GM19035 (cell line): ENCODE results near the gene WDR18.

Experiments used
- ATAC-seq: cut with Tn5 transposase; IDR thresholded peaks from one replicate; pipeline ENCODE4 v1.9.1; 2021; ENCODE audit not compliant: unreplicated experiment

WDR18 gene

GRCh38 chr19:1006711-1007398, 22.7 kb downstream of the WDR18 start:
- no peak for ATAC-seq

GRCh38 chr19:1007399-1008251, 23.5 kb downstream of the WDR18 start:
- ATAC-seq = no peak

- no peak for ATAC-seq
These were observed 24.3 kb downstream of the WDR18 start for GRCh38 chr19:1008268-1009040.

- ATAC-seq = no peak
These were observed 25.2 kb downstream of the WDR18 start for GRCh38 chr19:1009041-1009980.

- ATAC-seq = no peak
These were observed 25.9 kb downstream of the WDR18 start for GRCh38 chr19:1009981-1010538.

GRCh38 chr19:1010586-1011510, 26.7 kb downstream of the WDR18 start:
- no peak for ATAC-seq

GRCh38 chr19:1011831-1012333, 27.7 kb downstream of the WDR18 start:
- ATAC-seq = no peak

GRCh38 chr19:1012334-1012733, 28.2 kb downstream of the WDR18 start:
- no peak for ATAC-seq

GRCh38 chr19:1013218-1013617, 29.1 kb downstream of the WDR18 start:
- no peak for ATAC-seq

GRCh38 chr19:1014161-1015060, 30.3 kb downstream of the WDR18 start:
- ATAC-seq = no peak

- ATAC-seq = no peak
These were observed 31.1 kb downstream of the WDR18 start for GRCh38 chr19:1015061-1015781.

- no peak for ATAC-seq
These were observed 31.9 kb downstream of the WDR18 start for GRCh38 chr19:1015782-1016646.

- ATAC-seq = no peak
These were observed 32.5 kb downstream of the WDR18 start for GRCh38 chr19:1016647-1017114.

GRCh38 chr19:1017115-1017905, 33.2 kb downstream of the WDR18 start:
- ATAC-seq = no peak

GRCh38 chr19:1017906-1018305, 33.8 kb downstream of the WDR18 start:
- ATAC-seq = no peak
